Fibroblast of lung (primary cell): ENCODE measurements around the gene C1QTNF12. TPM values are rescaled to one million over a fixed set of nuclear protein-coding genes. Genes with fewer than 3 reads are reported as not detected.
A peak's percentile ranks its signal among the peaks of the same experiment; 100 is the strongest.

Experiments used
- DNase-seq, 2 donors: peaks; one replicate each; pipeline versions ENCODE4 v3.0.0 to v3.0.0-alpha.2; 2010; ENCODE audit warnings: low read depth in 2 of 2
- H2AFZ ChIP-seq: 2 replicates; pipeline ENCODE4 v1.5.1; 2012; ENCODE audit warnings: low read length, control low read depth, inconsistent platforms
- H3K27ac ChIP-seq: 2 replicates; pipeline ENCODE4 v1.5.1; 2011; ENCODE audit warnings: low read length, control low read depth; ENCODE audit not compliant: insufficient read depth
- H3K27me3 ChIP-seq: 2 replicates; pipeline ENCODE4 v1.5.1; 2011; ENCODE audit warnings: mild to moderate bottlenecking, low read length; ENCODE audit not compliant: control insufficient read depth, insufficient read depth
- H3K36me3 ChIP-seq: 2 replicates; pipeline ENCODE4 v1.5.1; 2011; ENCODE audit warnings: low read length; ENCODE audit not compliant: control insufficient read depth, insufficient read depth
- H3K4me1 ChIP-seq: 2 replicates; pipeline ENCODE4 v1.5.1; 2011; ENCODE audit warnings: low read length; ENCODE audit not compliant: control insufficient read depth, insufficient read depth; ENCODE audit errors: extremely low read depth
- H3K4me2 ChIP-seq: 2 replicates; pipeline ENCODE4 v1.5.1; 2011; ENCODE audit warnings: low read length, control low read depth; ENCODE audit not compliant: insufficient read depth; ENCODE audit errors: extremely low read depth
- H3K4me3 ChIP-seq, 4 experiments: fragments of 200-600 bp in 1 of 4; sonication (generic) in 1 of 4; replicated peaks in 1 of 4; 2 replicates each; pipeline ENCODE4 v1.5.1; 2011 to 2016; ENCODE audit warnings: low read length in 4 of 4, low read depth in 3 of 4, mild to moderate bottlenecking in 3 of 4, control low read depth in 2 of 4, inconsistent platforms in 1 of 4, mixed read lengths in 1 of 4; ENCODE audit not compliant: insufficient read depth in 1 of 4; ENCODE audit errors: control extremely low read depth in 1 of 4
- H3K79me2 ChIP-seq: 2 replicates; pipeline ENCODE4 v1.5.1; 2012; ENCODE audit warnings: mild to moderate bottlenecking, low read length, inconsistent platforms; ENCODE audit not compliant: control insufficient read depth, insufficient read depth
- H3K9ac ChIP-seq: 2 replicates; pipeline ENCODE4 v1.5.1; 2011; ENCODE audit warnings: mild to moderate bottlenecking, low read length, control low read depth; ENCODE audit not compliant: insufficient read depth
- H3K9me3 ChIP-seq: 2 replicates; pipeline ENCODE4 v1.5.1; 2012; ENCODE audit warnings: low read depth, low read length; ENCODE audit not compliant: control insufficient read depth, insufficient read depth
- H4K20me1 ChIP-seq: 2 replicates; pipeline ENCODE4 v1.5.1; 2011; ENCODE audit warnings: low read length; ENCODE audit not compliant: control insufficient read depth, insufficient read depth; ENCODE audit errors: extremely low read depth
- CTCF ChIP-seq, 2 donors: IDR thresholded peaks in 1 of 2; conservative IDR thresholded peaks in 1 of 2; 1 replicate in 1 of 2; 2 replicates in 1 of 2; pipeline ENCODE4 v1.5.1; 2011 to 2012; ENCODE audit warnings: low read length in 2 of 2, control low read depth in 1 of 2, inconsistent platforms in 1 of 2, low read depth in 1 of 2, mild to moderate bottlenecking in 1 of 2
- EZH2 ChIP-seq: IDR thresholded peaks from 2 replicates; pipeline ENCODE4 v1.5.1; 2012; ENCODE audit warnings: low read length, control low read depth, mild to moderate bottlenecking; ENCODE audit errors: missing control alignments
- polyA plus RNA-seq, 2 donors: library from polyadenylated mRNA; depleted of rRNA in 1 of 2; stranded (reverse) in 1 of 2; unstranded in 1 of 2; fragments of >200 nt; gene quantifications; 2 replicates each; pipeline ENCODE4 v1.2.1, GENCODE V29; 2011 to 2012; ENCODE audit warnings: missing spikeins in 1 of 2
- total RNA-seq: library from RNA; depleted of rRNA; stranded (reverse); fragments of >200 nt; gene quantifications from 2 replicates; pipeline ENCODE4 v1.2.1, GENCODE V29; 2014

The C1QTNF12 gene
- total and polyA plus RNA-seq, 2 donors (not counting 1 experiment from before 2014, with no cell fraction given) = 0.27 to 4.1 TPM

GRCh38 chr1:1194723-1195122 is 51.8 kb downstream of the C1QTNF12 start:
- Histone ChIP-seq H3K79me2 (no peaks in the 10 kb centered on the region), H4K20me1 (no peaks in the 10 kb centered on the region), H3K4me1 (no peaks in the 10 kb centered on the region), H3K4me2 (no peak overlapping the region), H3K9me3 (no peaks in the 10 kb centered on the region), H3K9ac (no peak overlapping the region), H3K36me3 (no peaks in the 10 kb centered on the region), H3K4me3 (no peak overlapping the region), H3K27ac (no peak overlapping the region), H2AFZ (no peak overlapping the region), H3K27me3 (no peaks in the 10 kb centered on the region)
- DNase-seq = peak in 1 of 2 donors; percentile 28
- TF ChIP-seq CTCF (conservative IDR thresholded peaks at IDR 0.05 in 1 of 2, IDR thresholded peaks at IDR 0.05 in 1 of 2; ENCODE audit: low read depth in 1 of 2, low read length in 2 of 2) (no peak), EZH2 (no peak)

Other genes starting within 250 kb of the C1QTNF12 start
- 1.5 and 2.0 TPM in 2 replicates for gene HES4, start 246.6 kb downstream of the C1QTNF12 start, total RNA-seq
- 0.10 and 0.49 TPM in 2 replicates for gene HES4, start 246.6 kb downstream of the C1QTNF12 start, polyA plus RNA-seq
- gene ISG15, start 233.2 kb downstream of the C1QTNF12 start, total RNA-seq = 74.7 and 93.3 TPM in 2 replicates
- gene ISG15, start 233.2 kb downstream of the C1QTNF12 start, polyA plus RNA-seq = 18.4 and 24.2 TPM in 2 replicates
- 38.3 and 50.9 TPM in 2 replicates for gene AGRN, start 226.6 kb downstream of the C1QTNF12 start, total RNA-seq
- 15.6 and 20.7 TPM in 2 replicates for gene AGRN, start 226.6 kb downstream of the C1QTNF12 start, polyA plus RNA-seq
- gene RNF223, start 172.4 kb downstream of the C1QTNF12 start, total RNA-seq = not detected in 2 replicates
- gene RNF223, start 172.4 kb downstream of the C1QTNF12 start, polyA plus RNA-seq = not detected in 2 replicates
- gene C1orf159, start 130.6 kb downstream of the C1QTNF12 start, total RNA-seq = 3.1 and 3.3 TPM in 2 replicates
- gene C1orf159, start 130.6 kb downstream of the C1QTNF12 start, polyA plus RNA-seq = 2.6 and 3.4 TPM in 2 replicates
- under 0.01 TPM in 1 of 2 replicates, not detected in the other for gene TTLL10, start 72.8 kb downstream of the C1QTNF12 start, total RNA-seq
- gene TTLL10, start 72.8 kb downstream of the C1QTNF12 start, polyA plus RNA-seq = not detected in 2 replicates
- 0.77 and 1.3 TPM in 2 replicates for gene TNFRSF18, start 40.1 kb downstream of the C1QTNF12 start, total RNA-seq
- gene TNFRSF18, start 40.1 kb downstream of the C1QTNF12 start, polyA plus RNA-seq = 0.10 TPM in 1 of 2 replicates, not detected in the other
- gene TNFRSF4, start 32.6 kb downstream of the C1QTNF12 start, total RNA-seq = under 0.01 and 0.17 TPM in 2 replicates
- gene TNFRSF4, start 32.6 kb downstream of the C1QTNF12 start, polyA plus RNA-seq = 0.05 TPM in 1 of 2 replicates, not detected in the other
- gene SDF4, start 14.7 kb downstream of the C1QTNF12 start, total RNA-seq = 81.9 and 127 TPM in 2 replicates
- gene SDF4, start 14.7 kb downstream of the C1QTNF12 start, polyA plus RNA-seq = 133 and 180 TPM in 2 replicates
- gene B3GALT6, start 14.5 kb downstream of the C1QTNF12 start, total RNA-seq = 19.3 and 19.5 TPM in 2 replicates
- gene B3GALT6, start 14.5 kb downstream of the C1QTNF12 start, polyA plus RNA-seq = 15.7 and 17.9 TPM in 2 replicates
- 39.5 and 47.2 TPM in 2 replicates for gene UBE2J2, start 27.1 kb upstream of the C1QTNF12 start, total RNA-seq
- gene UBE2J2, start 27.1 kb upstream of the C1QTNF12 start, polyA plus RNA-seq = 32.3 and 50.9 TPM in 2 replicates
- 1.0 and 2.5 TPM in 2 replicates for gene SCNN1D, start 33.7 kb upstream of the C1QTNF12 start, total RNA-seq
- gene SCNN1D, start 33.7 kb upstream of the C1QTNF12 start, polyA plus RNA-seq = 0.44 TPM in 2 replicates
- gene ACAP3, start 61.2 kb upstream of the C1QTNF12 start, total RNA-seq = 34.7 and 50.9 TPM in 2 replicates
- gene ACAP3, start 61.2 kb upstream of the C1QTNF12 start, polyA plus RNA-seq = 15.3 and 15.7 TPM in 2 replicates
- gene PUSL1, start 61.9 kb upstream of the C1QTNF12 start, total RNA-seq = 12.7 and 13.1 TPM in 2 replicates
- gene PUSL1, start 61.9 kb upstream of the C1QTNF12 start, polyA plus RNA-seq = 7.1 and 9.6 TPM in 2 replicates
- gene INTS11, start 77.9 kb upstream of the C1QTNF12 start, total RNA-seq = 46.2 and 69.2 TPM in 2 replicates
- 44.1 and 73.0 TPM in 2 replicates for gene INTS11, start 77.9 kb upstream of the C1QTNF12 start, polyA plus RNA-seq
- 9.0 and 10.1 TPM in 2 replicates for gene CPTP, start 78.1 kb upstream of the C1QTNF12 start, total RNA-seq
- 6.0 and 6.2 TPM in 2 replicates for gene CPTP, start 78.1 kb upstream of the C1QTNF12 start, polyA plus RNA-seq
- gene TAS1R3, start 84.6 kb upstream of the C1QTNF12 start, total RNA-seq = 0.17 and 0.26 TPM in 2 replicates
- 0.01 and 0.02 TPM in 2 replicates for gene TAS1R3, start 84.6 kb upstream of the C1QTNF12 start, polyA plus RNA-seq
- 78.3 and 107 TPM in 2 replicates for gene DVL1, start 102.7 kb upstream of the C1QTNF12 start, total RNA-seq
- 9.1 and 12.5 TPM in 2 replicates for gene DVL1, start 102.7 kb upstream of the C1QTNF12 start, polyA plus RNA-seq
- gene MXRA8, start 111.8 kb upstream of the C1QTNF12 start, total RNA-seq = 262 and 397 TPM in 2 replicates
- gene MXRA8, start 111.8 kb upstream of the C1QTNF12 start, polyA plus RNA-seq = 205 and 239 TPM in 2 replicates
- gene AURKAIP1, start 128.5 kb upstream of the C1QTNF12 start, total RNA-seq = 83.2 and 85.2 TPM in 2 replicates
- gene AURKAIP1, start 128.5 kb upstream of the C1QTNF12 start, polyA plus RNA-seq = 42.2 and 66.9 TPM in 2 replicates
- gene CCNL2, start 152.6 kb upstream of the C1QTNF12 start, total RNA-seq = 87.1 and 102 TPM in 2 replicates
- 70.5 and 116 TPM in 2 replicates for gene CCNL2, start 152.6 kb upstream of the C1QTNF12 start, polyA plus RNA-seq
- 80.1 and 81.7 TPM in 2 replicates for gene MRPL20, start 160.6 kb upstream of the C1QTNF12 start, total RNA-seq
- gene MRPL20, start 160.6 kb upstream of the C1QTNF12 start, polyA plus RNA-seq = 150 and 188 TPM in 2 replicates
- gene ANKRD65, start 174.6 kb upstream of the C1QTNF12 start, total RNA-seq = 1.3 and 2.0 TPM in 2 replicates
- gene ANKRD65, start 174.6 kb upstream of the C1QTNF12 start, polyA plus RNA-seq = 0.84 and 1.9 TPM in 2 replicates
- gene VWA1, start 189.0 kb upstream of the C1QTNF12 start, total RNA-seq = 2.6 and 3.1 TPM in 2 replicates
- 1.7 and 2.5 TPM in 2 replicates for gene VWA1, start 189.0 kb upstream of the C1QTNF12 start, polyA plus RNA-seq
- gene ATAD3C, start 203.0 kb upstream of the C1QTNF12 start, total RNA-seq = under 0.01 and 0.17 TPM in 2 replicates
- gene ATAD3C, start 203.0 kb upstream of the C1QTNF12 start, polyA plus RNA-seq = not detected in 2 replicates
- 14.4 and 15.0 TPM in 2 replicates for gene ATAD3B, start 225.0 kb upstream of the C1QTNF12 start, total RNA-seq
- gene ATAD3B, start 225.0 kb upstream of the C1QTNF12 start, polyA plus RNA-seq = 7.0 and 11.6 TPM in 2 replicates